MM.1S (cell line): ENCODE results near the gene SPOCD1.

ENCODE experiments used
- CTCF ChIP-seq: fragments of 300-600 bp; sonication (generic); IDR thresholded peaks from 2 replicates; pipeline ENCODE4 v1.5.1; 2016; ENCODE audit warnings: antibody characterized with exemption, low read length, mixed read lengths
- EZH2 ChIP-seq: fragments of 300-600 bp; sonication (generic); optimal IDR thresholded peaks from 2 replicates; pipeline ENCODE3; 2017; ENCODE audit warnings: low read depth, mild to moderate bottlenecking, antibody characterized with exemption, low read length, mixed read lengths
- EZH2phosphoT487 ChIP-seq: fragments of 300-600 bp; sonication (generic); IDR thresholded peaks from 2 replicates; pipeline ENCODE4 v1.6.1; 2018; ENCODE audit warnings: antibody characterized with exemption, low read length

- TF ChIP-seq CTCF = no peak
- TF ChIP-seq EZH2 = no peak
- TF ChIP-seq EZH2phosphoT487 = no peak
These were observed 40.4 kb downstream of the SPOCD1 start for GRCh38 chr1:31775210-31775999.
